HG03175 (cell line): ENCODE data around the gene HCN4.
"Not testable (repeated sequence)": the region's sequence is repeated elsewhere in the genome, so short reads cannot be mapped to it uniquely, and the experiment has no call there.

Source experiments
- ATAC-seq: cut with Tn5 transposase; IDR thresholded peaks from one replicate; pipeline ENCODE4 v1.9.1; 2021; ENCODE audit warnings: mild to moderate bottlenecking, moderate library complexity; ENCODE audit not compliant: unreplicated experiment

The HCN4 gene

GRCh38 chr15:73300286-73300685 lies 68.5 kb downstream of the HCN4 start:
- ATAC-seq = not testable (repeated sequence)

GRCh38 chr15:73298522-73299245 lies 70.1 kb downstream of the HCN4 start:
- no peak for ATAC-seq

DNA sequence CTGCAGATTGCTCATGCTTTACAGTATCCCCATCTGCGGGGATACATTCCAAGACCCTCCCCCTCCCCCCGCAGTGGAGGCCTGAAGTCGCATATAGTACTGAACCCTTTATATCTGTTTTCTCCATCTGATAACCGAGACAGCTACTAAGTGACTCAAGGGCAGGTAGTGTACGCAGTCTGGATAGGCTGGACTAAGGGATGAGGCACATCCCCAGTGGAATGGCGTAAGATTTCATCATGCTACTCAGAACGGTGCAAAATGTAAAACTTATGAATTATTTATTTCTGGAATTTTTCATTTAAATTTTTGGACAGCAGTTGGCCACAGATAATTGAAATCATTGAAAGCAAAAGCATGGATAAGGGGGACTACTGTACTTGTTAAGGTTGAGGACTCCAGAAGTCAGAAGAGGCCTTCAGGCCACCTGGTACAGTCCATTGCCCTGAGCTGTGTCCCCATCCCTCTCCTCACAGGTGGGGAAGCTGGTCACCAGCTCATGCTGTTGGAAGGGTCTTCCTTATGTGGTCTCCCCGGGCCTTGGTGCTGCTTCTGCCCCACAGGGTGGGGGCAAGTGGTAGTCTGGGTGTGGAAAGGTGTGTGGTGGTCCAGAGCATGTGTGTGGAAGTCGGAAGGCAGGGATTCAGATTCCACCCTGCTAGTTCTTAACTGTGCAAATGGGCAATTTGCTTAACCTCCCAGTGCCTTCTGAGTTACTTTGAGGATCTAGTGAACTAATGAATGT lies 72.0 kb downstream of the HCN4 start:
- no peak for ATAC-seq

DNA sequence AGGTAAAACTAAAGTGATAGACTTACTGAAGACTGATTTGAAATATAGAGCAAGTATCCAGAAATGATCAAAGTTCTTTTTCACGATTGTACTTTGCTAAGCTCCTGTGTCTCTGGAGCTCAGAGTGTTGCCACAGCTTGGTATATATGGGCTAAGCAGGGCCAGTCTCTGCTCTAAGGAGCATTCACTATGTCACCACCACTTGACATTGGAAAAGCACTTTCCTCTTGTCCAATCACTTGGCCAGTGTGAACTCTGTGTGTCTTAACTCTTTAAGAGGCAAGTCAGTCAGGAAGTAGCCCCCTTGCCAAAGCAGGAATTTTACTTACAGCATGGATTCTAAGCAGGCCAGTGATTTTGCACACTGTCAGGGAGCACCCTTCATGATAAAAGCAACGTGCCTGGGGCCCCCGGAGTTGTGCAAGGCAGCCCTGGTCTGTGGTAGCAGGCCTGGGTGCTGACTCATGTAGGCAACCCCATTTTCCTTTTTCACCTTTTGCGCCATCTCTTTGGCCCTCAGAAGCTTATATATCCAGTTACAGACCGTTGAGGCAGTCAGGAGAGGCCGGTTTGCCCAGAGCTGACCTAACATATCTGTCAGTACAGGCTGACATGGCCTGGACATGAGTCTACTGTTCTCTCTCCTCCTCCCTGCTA lies 73.0 kb downstream of the HCN4 start:
- no peak for ATAC-seq

GRCh38 chr15:73293773-73294172 lies 75.0 kb downstream of the HCN4 start:
- ATAC-seq = no peak

DNA sequence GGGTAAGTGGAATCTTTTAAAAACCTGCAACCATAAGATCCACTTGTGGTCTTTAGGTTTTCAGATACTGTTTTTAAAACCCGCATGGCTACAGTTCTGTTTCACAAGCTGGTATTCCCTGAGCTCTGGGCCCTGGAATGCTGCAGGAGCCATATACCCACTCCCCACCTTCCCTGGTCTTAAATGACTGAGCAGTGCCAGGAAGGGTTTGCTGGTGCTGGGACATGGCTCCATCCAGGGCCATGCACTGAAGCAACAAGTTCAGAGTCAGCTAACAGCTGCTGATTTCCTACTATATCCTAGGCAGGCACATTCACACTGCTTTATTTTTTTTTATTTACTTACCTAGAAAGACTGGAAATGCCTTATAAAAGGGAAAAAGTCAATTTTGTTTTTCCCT lies 77.3 kb downstream of the HCN4 start:
- no peak for ATAC-seq

- ATAC-seq = no peak
Observed at GRCh38 chr15:73287019-73287418, 81.7 kb downstream of the HCN4 start.

GRCh38 chr15:73286311-73286710 lies 82.4 kb downstream of the HCN4 start:
- no peak for ATAC-seq

GRCh38 chr15:73284090-73284716 lies 84.6 kb downstream of the HCN4 start:
- ATAC-seq = no peak

GRCh38 chr15:73283366-73283962 lies 85.3 kb downstream of the HCN4 start:
- no peak for ATAC-seq

DNA sequence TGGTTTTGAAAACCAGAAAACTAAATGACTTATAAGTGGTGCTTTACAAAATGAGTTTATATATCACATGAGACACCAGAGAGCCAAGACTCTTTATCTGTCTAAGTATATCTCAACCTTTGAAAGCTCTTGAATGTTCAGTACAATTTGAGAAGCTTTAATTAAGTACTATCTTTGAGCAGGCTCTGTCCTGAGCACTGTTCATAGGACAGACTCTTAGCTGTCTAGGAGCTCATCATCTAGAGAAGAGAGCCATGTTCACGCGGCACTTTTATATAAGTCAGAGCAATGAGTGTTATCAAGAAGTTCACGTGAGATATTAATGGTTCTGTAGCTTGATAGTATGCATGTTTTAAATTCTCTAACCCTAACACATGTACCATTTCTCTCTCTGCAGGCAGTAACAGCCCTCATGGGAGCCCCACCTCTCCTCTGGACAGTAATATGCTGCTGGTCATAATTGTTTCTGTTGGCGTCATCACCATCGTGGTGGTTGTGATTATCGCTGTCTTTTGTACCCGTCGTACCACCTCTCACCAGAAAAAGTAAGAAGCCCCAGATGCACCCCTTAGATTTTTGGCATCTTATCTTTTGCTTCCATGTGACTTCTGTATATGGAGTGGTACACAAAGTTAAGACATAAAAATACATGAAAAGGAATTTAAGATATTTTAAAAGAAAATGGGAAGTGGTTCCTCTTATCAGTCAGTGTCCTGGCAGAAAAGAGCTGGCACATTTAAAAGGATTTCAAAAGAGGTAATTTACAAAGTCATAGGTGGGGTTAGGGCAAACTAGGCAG lies 86.0 kb downstream of the HCN4 start:
- ATAC-seq = no peak

DNA sequence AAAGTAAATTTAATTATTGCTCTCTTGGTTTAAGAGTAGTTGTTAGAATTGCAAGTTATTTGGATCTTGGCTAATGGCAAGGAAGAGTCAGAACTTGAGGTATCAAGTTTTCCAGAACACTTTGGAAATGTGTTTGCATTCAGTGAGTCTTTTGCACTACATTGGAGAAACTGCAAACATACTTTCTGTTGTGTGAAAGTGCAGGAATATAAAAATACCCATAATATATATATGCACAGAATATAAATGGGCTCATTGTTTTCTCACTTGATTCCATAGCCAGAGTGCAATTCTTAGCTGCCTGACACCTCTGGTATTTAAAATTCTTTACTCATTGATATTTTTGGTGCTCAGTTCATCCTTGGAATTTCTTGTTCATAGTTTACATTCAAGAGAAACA lies 92.9 kb downstream of the HCN4 start:
- no peak for ATAC-seq

DNA sequence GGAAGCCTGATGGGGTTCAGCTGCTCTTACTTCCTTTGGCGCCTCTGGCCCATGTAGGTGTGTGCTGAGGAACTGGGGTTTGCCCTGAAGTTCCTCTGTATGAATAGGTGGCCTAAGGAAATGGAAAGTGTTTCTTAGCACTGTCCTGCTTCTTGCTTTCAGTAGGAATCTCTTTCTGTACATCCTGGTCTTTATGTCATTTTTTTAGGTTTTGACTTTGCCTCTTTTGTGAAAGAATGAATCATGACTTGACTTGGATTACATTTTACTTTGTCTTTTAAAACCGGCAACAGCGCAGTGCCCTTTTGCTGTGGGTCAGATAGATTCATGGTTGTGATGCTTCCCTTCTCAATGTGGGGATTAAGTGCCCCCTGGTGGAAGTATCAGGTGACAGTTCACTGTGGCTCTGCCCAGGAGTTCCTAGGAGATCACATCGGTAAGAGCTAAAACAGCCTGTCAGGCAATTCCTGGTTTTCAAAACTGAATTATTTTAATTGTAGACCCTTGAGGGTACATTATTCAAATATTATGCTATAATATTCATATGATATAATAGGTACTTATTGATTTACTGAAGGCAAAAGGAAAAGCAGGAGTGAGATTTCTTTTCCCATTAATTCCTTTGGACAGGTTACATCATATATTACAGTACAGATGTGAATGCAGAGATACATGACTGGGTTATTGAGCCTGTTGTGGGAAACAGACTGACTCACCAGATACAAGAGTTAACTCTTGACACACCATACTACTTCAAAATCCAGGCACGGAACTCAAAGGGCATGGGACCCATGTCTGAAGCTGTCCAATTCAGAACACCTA lies 95.4 kb downstream of the HCN4 start:
- ATAC-seq = peak; percentile 46

- no peak for ATAC-seq
Observed at GRCh38 chr15:73270366-73271097, 98.2 kb downstream of the HCN4 start.
